ENCODE measurements around the gene NAP1L1.

The NAP1L1 gene

GRCh38 chr12:76075448-76075847 lies 9.0 kb downstream of the NAP1L1 start:
- no peak for DNase-seq (ENCODE audit: low spot score)
- Histone ChIP-seq H3K27ac (no peak overlapping the region), H3K4me3 (no peak overlapping the region)
- no peak for TF ChIP-seq CTCF (IDR thresholded peaks at IDR 0.05)

- DNase-seq (ENCODE audit: low spot score), result no peak
- TF ChIP-seq CTCF (IDR thresholded peaks at IDR 0.05), result no peak
- H3K4me3 ChIP-seq, result no peak overlapping the region
Observed at GRCh38 chr12:76074701-76075336, 9.7 kb downstream of the NAP1L1 start.

GRCh38 chr12:76073561-76073960 lies 10.9 kb downstream of the NAP1L1 start:
- no peak for DNase-seq (ENCODE audit: low spot score)
- H3K27ac ChIP-seq, result no peak overlapping the region
- no peak for TF ChIP-seq CTCF (IDR thresholded peaks at IDR 0.05)

More at GRCh38 chr12:76074701-76075336, 9.7 kb downstream of the NAP1L1 start:
- no peak overlapping the region for H3K27ac ChIP-seq

GRCh38 chr12:76072568-76072967 lies 11.9 kb downstream of the NAP1L1 start:
- no peak overlapping the region for H3K27ac ChIP-seq
- no peak for TF ChIP-seq CTCF (IDR thresholded peaks at IDR 0.05)
- DNase-seq (ENCODE audit: low spot score), result no peak
- H3K4me3 ChIP-seq, result no peak overlapping the region

More at GRCh38 chr12:76073561-76073960, 10.9 kb downstream of the NAP1L1 start:
- H3K4me3 ChIP-seq, result no peak overlapping the region

- H3K4me3 ChIP-seq, result no peak overlapping the region
- no peak for DNase-seq (ENCODE audit: low spot score)
- no peak for TF ChIP-seq CTCF (IDR thresholded peaks at IDR 0.05)
- no peak overlapping the region for H3K27ac ChIP-seq
Observed at GRCh38 chr12:76069339-76069738, 15.1 kb downstream of the NAP1L1 start.

- no peak overlapping the region for H3K4me3 ChIP-seq
- no peak for TF ChIP-seq CTCF (IDR thresholded peaks at IDR 0.05)
- DNase-seq (ENCODE audit: low spot score), result no peak
- H3K27ac ChIP-seq, result no peak overlapping the region
Observed at GRCh38 chr12:76065917-76066316, 18.6 kb downstream of the NAP1L1 start.

- no peak for DNase-seq (ENCODE audit: low spot score)
- Histone ChIP-seq H3K4me3 (no peak overlapping the region), H3K27ac (no peak overlapping the region)
- TF ChIP-seq CTCF (IDR thresholded peaks at IDR 0.05), result no peak
Observed at GRCh38 chr12:76064904-76065303, 19.6 kb downstream of the NAP1L1 start.
